Liver (tissue), 3 donors: Measurements from ENCODE around the gene RETREG3.

Experiments
- EGR1 ChIP-seq, 2 donors: IDR thresholded peaks; 2 replicates each; pipeline ENCODE4 v1.6.1; 2016 to 2018; ENCODE audit warnings: antibody characterized with exemption in 2 of 2, low read depth in 2 of 2
- FOXA1 ChIP-seq: IDR thresholded peaks from 2 replicates; pipeline ENCODE4 v1.6.1; 2016; ENCODE audit warnings: antibody characterized with exemption
- GABPA ChIP-seq, 2 donors: IDR thresholded peaks in 1 of 2; conservative IDR thresholded peaks in 1 of 2; 2 replicates each; pipeline ENCODE4 v1.6.1; 2016; ENCODE audit warnings: antibody characterized with exemption in 2 of 2, mild to moderate bottlenecking in 1 of 2, moderate library complexity in 1 of 2
- HNF4G ChIP-seq: IDR thresholded peaks from 2 replicates; pipeline ENCODE4 v1.6.1; 2016; ENCODE audit warnings: antibody characterized with exemption
- JUND ChIP-seq, 2 donors: IDR thresholded peaks; 2 replicates each; pipeline ENCODE4 v1.6.1; 2016; ENCODE audit warnings: antibody characterized with exemption in 2 of 2
- MAX ChIP-seq: IDR thresholded peaks from 2 replicates; pipeline ENCODE4 v1.6.1; 2016; ENCODE audit warnings: antibody characterized with exemption
- RAD21 ChIP-seq, 2 donors: IDR thresholded peaks; 2 replicates each; pipeline ENCODE4 v1.6.1; 2016; ENCODE audit warnings: antibody characterized with exemption in 2 of 2, mild to moderate bottlenecking in 2 of 2
- REST ChIP-seq: IDR thresholded peaks from 2 replicates; pipeline ENCODE4 v1.6.1; 2016; ENCODE audit warnings: antibody characterized with exemption, mild to moderate bottlenecking
- SP1 ChIP-seq: IDR thresholded peaks from 2 replicates; pipeline ENCODE4 v1.6.1; 2018; ENCODE audit warnings: antibody characterized with exemption, mild to moderate bottlenecking
- TAF1 ChIP-seq: conservative IDR thresholded peaks from 2 replicates; pipeline ENCODE4 v1.6.1; 2016; ENCODE audit warnings: antibody characterized with exemption, mild to moderate bottlenecking
- YY1 ChIP-seq: IDR thresholded peaks from 2 replicates; pipeline ENCODE4 v1.6.1; 2016; ENCODE audit warnings: antibody characterized with exemption, mild to moderate bottlenecking
- TF ChIP-seq, protein P1 (sequence below): fragments of 150-350 bp; IDR thresholded peaks from 2 replicates; pipeline ENCODE4 v1.5.1; 2017; ENCODE audit warnings: improper control_type of control experiment, low read depth, low read length; ENCODE audit not compliant: missing input control
- TF ChIP-seq, protein P2 (sequence below): IDR thresholded peaks from 2 replicates; pipeline ENCODE4 v1.6.1; 2016; ENCODE audit warnings: antibody characterized with exemption
- donor health status: healthy.
- donor health status: healthy.

- TF ChIP-seq, protein P1, sequence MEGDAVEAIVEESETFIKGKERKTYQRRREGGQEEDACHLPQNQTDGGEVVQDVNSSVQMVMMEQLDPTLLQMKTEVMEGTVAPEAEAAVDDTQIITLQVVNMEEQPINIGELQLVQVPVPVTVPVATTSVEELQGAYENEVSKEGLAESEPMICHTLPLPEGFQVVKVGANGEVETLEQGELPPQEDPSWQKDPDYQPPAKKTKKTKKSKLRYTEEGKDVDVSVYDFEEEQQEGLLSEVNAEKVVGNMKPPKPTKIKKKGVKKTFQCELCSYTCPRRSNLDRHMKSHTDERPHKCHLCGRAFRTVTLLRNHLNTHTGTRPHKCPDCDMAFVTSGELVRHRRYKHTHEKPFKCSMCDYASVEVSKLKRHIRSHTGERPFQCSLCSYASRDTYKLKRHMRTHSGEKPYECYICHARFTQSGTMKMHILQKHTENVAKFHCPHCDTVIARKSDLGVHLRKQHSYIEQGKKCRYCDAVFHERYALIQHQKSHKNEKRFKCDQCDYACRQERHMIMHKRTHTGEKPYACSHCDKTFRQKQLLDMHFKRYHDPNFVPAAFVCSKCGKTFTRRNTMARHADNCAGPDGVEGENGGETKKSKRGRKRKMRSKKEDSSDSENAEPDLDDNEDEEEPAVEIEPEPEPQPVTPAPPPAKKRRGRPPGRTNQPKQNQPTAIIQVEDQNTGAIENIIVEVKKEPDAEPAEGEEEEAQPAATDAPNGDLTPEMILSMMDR: no peak
- TF ChIP-seq HNF4G (no peak), SP1 (no peak), TAF1 (no peak), GABPA (IDR thresholded peaks at IDR 0.05 in 1 of 2, conservative IDR thresholded peaks at IDR 0.05 in 1 of 2) (no peak), MAX (no peak), JUND (IDR thresholded peaks at IDR 0.05) (no peak), REST (no peak), RAD21 (IDR thresholded peaks at IDR 0.05) (no peak), FOXA1 (no peak), YY1 (no peak), EGR1 (IDR thresholded peaks at IDR 0.05; ENCODE audit: low read depth in 2 of 2) (no peak)
- TF ChIP-seq, protein P2, sequence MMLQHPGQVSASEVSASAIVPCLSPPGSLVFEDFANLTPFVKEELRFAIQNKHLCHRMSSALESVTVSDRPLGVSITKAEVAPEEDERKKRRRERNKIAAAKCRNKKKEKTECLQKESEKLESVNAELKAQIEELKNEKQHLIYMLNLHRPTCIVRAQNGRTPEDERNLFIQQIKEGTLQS: no peak
These were observed 631 bp downstream of the RETREG3 start for GRCh38 chr17:42608305-42609181.
